GM12878 (cell line): ENCODE data around the gene HDAC9. TPM values are rescaled to one million over a fixed set of nuclear protein-coding genes. Genes with fewer than 3 reads are reported as not detected.

Experiments
- ATAC-seq: fragments of 200-7000 bp; cut with Tn5 transposase; 3 replicates; pipeline ENCODE4 v1.9.1; 2020; ENCODE audit warnings: mild to moderate bottlenecking, moderate library complexity
- BruUV-seq: library from RNA; stranded (reverse); fragments of 400-500 nt; replicated peaks from 2 replicates; lab custom pipeline; 2021; lab: Mats Ljungman, UMichigan
- CTCF ChIA-PET: fragments of 300-600 bp; sonication (Branson Sonifier 250); formaldehyde crosslinking; extraction: SDS; loops from one replicate; lab custom pipeline; 2021; ENCODE audit warnings: inconsistent platforms; lab: Yijun Ruan, JAX
- POLR2A ChIA-PET: fragments of 350-600 bp; formaldehyde crosslinking; extraction: SDS; loops from one replicate; lab custom pipeline; 2021; ENCODE audit warnings: inconsistent platforms; lab: Charles Lee
- RAD21 ChIA-PET: fragments of 300-600 bp; sonication (Branson Sonifier 250); formaldehyde crosslinking; loops from one replicate; lab custom pipeline; 2023; ENCODE audit warnings: antibody characterized with exemption; ENCODE audit not compliant: unreplicated experiment; lab: Charles Lee
- SMC1A ChIA-PET: fragments of 300-600 bp; sonication (Branson Sonifier 250); formaldehyde crosslinking; loops from one replicate; lab custom pipeline; 2023; ENCODE audit not compliant: unreplicated experiment, uncharacterized antibody; lab: Charles Lee
- DNase-seq: peaks from one replicate; pipeline ENCODE4 v3.0.0-alpha.2; 2011; ENCODE audit warnings: low read depth, low spot score
- FAIRE-seq: peaks from 3 replicates; lab custom pipeline; 2011; peaks lifted over from hg19 to GRCh38; lab: Jason Lieb, UNC
- H2AFZ ChIP-seq: 2 replicates; pipeline ENCODE4 v1.6.0; 2011; ENCODE audit warnings: low read depth, low read length, control low read depth; ENCODE audit not compliant: control insufficient read depth
- H3K27ac ChIP-seq: 2 replicates; pipeline ENCODE4 v1.5.1; 2011; ENCODE audit warnings: control low read depth; ENCODE audit not compliant: control insufficient read depth, insufficient read depth
- H3K27me3 ChIP-seq, 2 experiments: replicated peaks in 1 of 2; 2 replicates each; pipeline versions ENCODE4 v1.6.0 to v1.6.1; 2011; ENCODE audit warnings: low read length in 1 of 2; ENCODE audit not compliant: control insufficient read depth in 2 of 2, insufficient read depth in 2 of 2
- H3K36me3 ChIP-seq, 2 experiments: 2 replicates each; pipeline ENCODE4 v1.5.1; 2011; ENCODE audit warnings: low read length in 1 of 2; ENCODE audit not compliant: control insufficient read depth in 2 of 2, insufficient read depth in 2 of 2
- H3K4me1 ChIP-seq: 2 replicates; pipeline ENCODE4 v1.6.1; 2011; ENCODE audit warnings: mild to moderate bottlenecking, low read length, moderate library complexity, mixed read lengths; ENCODE audit not compliant: control insufficient read depth, insufficient read depth
- H3K4me2 ChIP-seq: 2 replicates; pipeline ENCODE4 v1.6.0; 2011; ENCODE audit warnings: control low read depth; ENCODE audit not compliant: control insufficient read depth, insufficient read depth
- H3K4me3 ChIP-seq: fragments of 200-600 bp; sonication (generic); 2 replicates; pipeline ENCODE4 v1.5.1; 2016
- H3K79me2 ChIP-seq: 2 replicates; pipeline ENCODE4 v1.6.0; 2011; ENCODE audit warnings: low read length; ENCODE audit not compliant: control insufficient read depth, insufficient read depth
- H3K9ac ChIP-seq: 2 replicates; pipeline ENCODE4 v1.8.0; 2011; ENCODE audit warnings: low read length, control low read depth, mixed read lengths; ENCODE audit not compliant: control insufficient read depth, insufficient read depth
- H3K9me3 ChIP-seq: replicated peaks from 3 replicates; pipeline ENCODE4 v1.5.1; 2011; ENCODE audit warnings: mild to moderate bottlenecking, low read length; ENCODE audit not compliant: control insufficient read depth, insufficient read depth
- H4K20me1 ChIP-seq: 2 replicates; pipeline ENCODE4 v1.6.0; 2011; ENCODE audit not compliant: control insufficient read depth, insufficient read depth
- ATF2 ChIP-seq: IDR thresholded peaks from 2 replicates; pipeline ENCODE4 v1.6.1; 2012; ENCODE audit warnings: low read length, inconsistent platforms
- JUNB ChIP-seq: IDR thresholded peaks from 2 replicates; pipeline ENCODE4 v1.6.1; 2016; ENCODE audit warnings: antibody characterized with exemption, mild to moderate bottlenecking
- KAT2A ChIP-seq: conservative IDR thresholded peaks from 2 replicates; pipeline ENCODE4 v1.6.1; 2011; ENCODE audit warnings: low read depth, low read length; ENCODE audit not compliant: control insufficient read depth
- NFYB ChIP-seq: IDR thresholded peaks from 2 replicates; pipeline ENCODE4 v1.6.1; 2011; ENCODE audit warnings: low read depth, mild to moderate bottlenecking, low read length, improper control_type of control experiment, moderate library complexity; ENCODE audit not compliant: insufficient read depth
- NR2F1 ChIP-seq: fragments of 450-650 bp; conservative IDR thresholded peaks from 2 replicates; pipeline ENCODE4 v1.6.1; 2017; ENCODE audit warnings: mild to moderate bottlenecking
- RELA ChIP-seq: fragments of 450-650 bp; IDR thresholded peaks from 2 replicates; pipeline ENCODE4 v1.8.0; 2014; ENCODE audit warnings: borderline replicate concordance; ENCODE audit not compliant: partially characterized antibody
- SREBF2 ChIP-seq: IDR thresholded peaks from 2 replicates; pipeline ENCODE4 v1.6.1; 2012; ENCODE audit warnings: mild to moderate bottlenecking, low read length
- TBL1XR1 ChIP-seq: IDR thresholded peaks from 2 replicates; pipeline ENCODE4 v1.6.1; 2012; ENCODE audit warnings: low read depth, low read length, improper control_type of control experiment
- TCF12 ChIP-seq: IDR thresholded peaks from 2 replicates; pipeline ENCODE4 v1.6.1; 2011; ENCODE audit warnings: low read depth, mild to moderate bottlenecking, low read length
- WGBS: methylation state at CpG from one replicate; pipeline ENCODE4 v1.1.6; 2016; ENCODE audit warnings: low lambda C conversion rate; ENCODE audit not compliant: insufficient replicate concordance, insufficient coverage; ENCODE audit errors: missing lambda C conversion rate; 5-methylcytosine and 5-hydroxymethylcytosine counted together
- in situ Hi-C: fragments of 300-500 bp; cut with MboI; formaldehyde crosslinking; loops from 9 replicates; pipeline ENCODE4 v1.14.3; 2018; ENCODE audit warnings: mixed read lengths
- intact Hi-C: fragments of 100-400 bp; cut with micrococcal nuclease; formaldehyde crosslinking; loops from one replicate; pipeline ENCODE4 v1.14.2; 2022; ENCODE audit not compliant: unreplicated experiment
- polyA plus RNA-seq, 11 experiments: library from polyadenylated mRNA; depleted of rRNA in 4 of 11; unstranded in 6 of 11; stranded (reverse) in 5 of 11; fragments of >200 nt; fragmentation: Nextera tagmentation in 4 of 11; fragmentation: Illumina TruSeq in 1 of 11; extraction: Ambion mirVana in 4 of 11; extraction: Trizol in 1 of 11; gene quantifications; 1 replicate in 1 of 11; 2 replicates in 10 of 11; pipeline versions ENCODE4 v1.2.1 to v1.2.3, GENCODE V29; 2011 to 2016; ENCODE audit warnings: inconsistent platforms in 2 of 11, missing spikeins in 2 of 11, low read depth in 1 of 11
- total RNA-seq, 4 experiments: library from RNA; depleted of rRNA in 3 of 4; stranded (reverse); fragments of >200 nt in 3 of 4; fragmentation: Illumina TruSeq in 1 of 4; extraction: Trizol in 1 of 4; gene quantifications; 2 replicates each; pipeline versions ENCODE4 v1.2.1 to v1.2.3, GENCODE V29; 2013 to 2021

Gene HDAC9
- total and polyA plus RNA-seq, 10 of the 15 experiments (the other 5 are each of a cell fraction or from before 2014, with no cell fraction given): 0.73 to 12.8 (median 0.92) TPM

GRCh38 chr7:18831943-18832342 is 336.4 kb downstream of the HDAC9 start:
- no TSS peak for BruUV-seq
- Histone ChIP-seq H3K4me1 (no peaks in the 10 kb centered on the region), H3K79me2 (no peaks in the 10 kb centered on the region), H3K4me3 (no peak overlapping the region), H3K27me3 (no peaks in the 10 kb centered on the region), H2AFZ (no peak overlapping the region), H3K36me3 (no peaks in the 10 kb centered on the region), H3K9ac (no peak overlapping the region), H3K27ac (no peak overlapping the region), H4K20me1 (no peaks in the 10 kb centered on the region), H3K4me2 (no peak overlapping the region), H3K9me3 (no peaks in the 10 kb centered on the region)
- ATAC-seq (no peak), DNase-seq (no peak), FAIRE-seq (no peak)
- RAD21 ChIA-PET: no interaction called here
- intact Hi-C loops (no loop called here), in situ Hi-C loops (no loop called here)
- CTCF ChIA-PET: interaction anchor here (1.2 to 2.1 kb wide), 3 partner anchors 8 to 479 kb away, joined by 3 to 6 read pairs (median 5); no protein-coding TSS in a partner anchor
- POLR2A ChIA-PET: interaction anchor here (1.2 kb wide), 1 partner anchor 90 kb away, joined by 3 read pairs; no protein-coding TSS in a partner anchor
- 37% methylated on average over 2 of the region's 2 CpGs for WGBS
- TF ChIP-seq KAT2A (no peak), NR2F1 (no peak)
- SMC1A ChIA-PET: interaction anchor here (0.6 to 1.4 kb wide), 3 partner anchors 14 to 38 kb away, joined by 3 to 5 read pairs (median 4); no protein-coding TSS in a partner anchor

GRCh38 chr7:18834577-18834976 is 339.0 kb downstream of the HDAC9 start:
- H4K20me1 ChIP-seq: no peaks in the 10 kb centered on the region
- no peaks in the 10 kb centered on the region for H3K4me1 ChIP-seq
- FAIRE-seq (no peak), ATAC-seq (no peak), DNase-seq (no peak)
- no peak overlapping the region for H3K9ac ChIP-seq
- ChIA-PET RAD21 (no interaction called here), SMC1A (no interaction called here), POLR2A (no interaction called here), CTCF (interaction anchor here (0.6 kb wide), 1 partner anchor 38 kb away, joined by 3 read pairs; no protein-coding TSS in a partner anchor)
- TF ChIP-seq NFYB (no peak), JUNB (no peak), ATF2 (no peak), TCF12 (no peak), SREBF2 (no peak), TBL1XR1 (no peak), RELA (no peak)
- H3K9me3 ChIP-seq: no peaks in the 10 kb centered on the region
- 55% methylated on average over 8 of the region's 8 CpGs for WGBS
- no TSS peak for BruUV-seq
- H3K36me3 ChIP-seq: no peaks in the 10 kb centered on the region
- intact Hi-C loops (no loop called here), in situ Hi-C loops (no loop called here)
- H2AFZ ChIP-seq: no peak overlapping the region
- no peak overlapping the region for H3K4me2 ChIP-seq
- H3K4me3 ChIP-seq: no peak overlapping the region
- no peaks in the 10 kb centered on the region for H3K27me3 ChIP-seq
- H3K27ac ChIP-seq: no peak overlapping the region
- H3K79me2 ChIP-seq: no peaks in the 10 kb centered on the region
